Testis (tissue), 2 donors: Measurements from ENCODE around the gene RTL9.

Experiments used
- POLR2A ChIP-seq: fragments of 450-650 bp; IDR thresholded peaks from one replicate; pipeline ENCODE4 v1.6.1; 2017; ENCODE audit warnings: antibody characterized with exemption, mild to moderate bottlenecking, moderate library complexity
- TF ChIP-seq, protein P1 (sequence below), 3 experiments: fragments of 450-650 bp in 2 of 3; fragments of 200-600 bp in 1 of 3; sonication (generic) in 1 of 3; IDR thresholded peaks; one replicate each; pipeline ENCODE4 v1.5.1; 2016 to 2019; ENCODE audit warnings: antibody characterized with exemption in 3 of 3, mild to moderate bottlenecking in 2 of 3, moderate library complexity in 1 of 3

GRCh38 chrX:110363244-110363643 lies 4.6 kb downstream of the RTL9 start:
- TF ChIP-seq, protein P1, sequence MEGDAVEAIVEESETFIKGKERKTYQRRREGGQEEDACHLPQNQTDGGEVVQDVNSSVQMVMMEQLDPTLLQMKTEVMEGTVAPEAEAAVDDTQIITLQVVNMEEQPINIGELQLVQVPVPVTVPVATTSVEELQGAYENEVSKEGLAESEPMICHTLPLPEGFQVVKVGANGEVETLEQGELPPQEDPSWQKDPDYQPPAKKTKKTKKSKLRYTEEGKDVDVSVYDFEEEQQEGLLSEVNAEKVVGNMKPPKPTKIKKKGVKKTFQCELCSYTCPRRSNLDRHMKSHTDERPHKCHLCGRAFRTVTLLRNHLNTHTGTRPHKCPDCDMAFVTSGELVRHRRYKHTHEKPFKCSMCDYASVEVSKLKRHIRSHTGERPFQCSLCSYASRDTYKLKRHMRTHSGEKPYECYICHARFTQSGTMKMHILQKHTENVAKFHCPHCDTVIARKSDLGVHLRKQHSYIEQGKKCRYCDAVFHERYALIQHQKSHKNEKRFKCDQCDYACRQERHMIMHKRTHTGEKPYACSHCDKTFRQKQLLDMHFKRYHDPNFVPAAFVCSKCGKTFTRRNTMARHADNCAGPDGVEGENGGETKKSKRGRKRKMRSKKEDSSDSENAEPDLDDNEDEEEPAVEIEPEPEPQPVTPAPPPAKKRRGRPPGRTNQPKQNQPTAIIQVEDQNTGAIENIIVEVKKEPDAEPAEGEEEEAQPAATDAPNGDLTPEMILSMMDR (IDR thresholded peaks at IDR 0.05) = no peak
- TF ChIP-seq POLR2A = no peak
